WERI-Rb-1 (cell line): ENCODE results near the gene SEPTIN7.
A peak's percentile ranks its signal among the peaks of the same experiment; 100 is the strongest.

Experiments
- DNase-seq: peaks from one replicate; pipeline ENCODE4 v3.0.0-alpha.2; 2020
- H3K27ac ChIP-seq: fragments of 250-450 bp; sonication (Bioruptor Pico); 2 replicates; pipeline ENCODE4 v1.5.1; 2020; ENCODE audit warnings: mild to moderate bottlenecking, moderate library complexity
- H3K27me3 ChIP-seq: fragments of 250-450 bp; sonication (Bioruptor Pico); 2 replicates; pipeline ENCODE4 v1.5.1; 2021; ENCODE audit warnings: mild to moderate bottlenecking, low read depth, moderate library complexity; ENCODE audit not compliant: insufficient read depth, severe bottlenecking
- H3K36me3 ChIP-seq: fragments of 250-450 bp; sonication (Bioruptor Pico); 2 replicates; pipeline ENCODE4 v1.5.1; 2020; ENCODE audit warnings: mild to moderate bottlenecking, moderate library complexity
- H3K4me3 ChIP-seq: 2 replicates; pipeline ENCODE4 v1.5.1; 2011; ENCODE audit warnings: low read depth, mild to moderate bottlenecking, control low read depth, low read length
- H3K9me3 ChIP-seq: fragments of 250-450 bp; sonication (Bioruptor Pico); 2 replicates; pipeline ENCODE4 v1.5.1; 2021; ENCODE audit warnings: mild to moderate bottlenecking, moderate library complexity; ENCODE audit not compliant: severe bottlenecking
- CTCF ChIP-seq: IDR thresholded peaks from 2 replicates; pipeline ENCODE4 v1.5.1; 2011; ENCODE audit warnings: low read depth, mild to moderate bottlenecking, control low read depth, inconsistent platforms, low read length

The SEPTIN7 gene

GRCh38 chr7:35757574-35757973 lies 43.3 kb upstream of the SEPTIN7 start:
- Histone ChIP-seq H3K27me3 (no peaks in the 10 kb centered on the region), H3K9me3 (no peaks in the 10 kb centered on the region), H3K36me3 (no peaks in the 10 kb centered on the region), H3K27ac (no peak overlapping the region), H3K4me3 (no peak overlapping the region)
- no peak for TF ChIP-seq CTCF
- no peak for DNase-seq

- no peak for TF ChIP-seq CTCF
- DNase-seq: peak; percentile 38
- Histone ChIP-seq H3K4me3 (no peak overlapping the region), H3K9me3 (no peaks in the 10 kb centered on the region), H3K27ac (no peak overlapping the region), H3K27me3 (no peaks in the 10 kb centered on the region), H3K36me3 (no peaks in the 10 kb centered on the region)
Measured at GRCh38 chr7:35758421-35758820, 42.4 kb upstream of the SEPTIN7 start.

- H3K27me3 ChIP-seq: no peaks in the 10 kb centered on the region
- H3K27ac ChIP-seq: no peak overlapping the region
- no peaks in the 10 kb centered on the region for H3K36me3 ChIP-seq
- no peak for TF ChIP-seq CTCF
- DNase-seq: no peak
- H3K9me3 ChIP-seq: no peaks in the 10 kb centered on the region
- no peak overlapping the region for H3K4me3 ChIP-seq
Measured at GRCh38 chr7:35760143-35760745, 40.6 kb upstream of the SEPTIN7 start.

- no peak for DNase-seq
- no peak for TF ChIP-seq CTCF
- no peaks in the 10 kb centered on the region for H3K9me3 ChIP-seq
- H3K36me3 ChIP-seq: no peaks in the 10 kb centered on the region
- no peak overlapping the region for H3K4me3 ChIP-seq
- H3K27ac ChIP-seq: no peak overlapping the region
- no peaks in the 10 kb centered on the region for H3K27me3 ChIP-seq
Measured at GRCh38 chr7:35761871-35762677, 38.8 kb upstream of the SEPTIN7 start.

- Histone ChIP-seq H3K4me3 (no peak overlapping the region), H3K27ac (no peak overlapping the region), H3K9me3 (no peaks in the 10 kb centered on the region), H3K36me3 (no peaks in the 10 kb centered on the region), H3K27me3 (no peaks in the 10 kb centered on the region)
- no peak for DNase-seq
- TF ChIP-seq CTCF: no peak
Measured at GRCh38 chr7:35762781-35763180, 38.1 kb upstream of the SEPTIN7 start.
